ENCODE results near the gene UBE2J2.

UBE2J2 gene

GRCh38 chr1:1211541-1212441 lies 61.9 kb downstream of the UBE2J2 start:
- DNase-seq (ENCODE audit: low read depth), result no peak

- DNase-seq (ENCODE audit: low read depth), result no peak
These were observed 62.7 kb downstream of the UBE2J2 start for GRCh38 chr1:1210726-1211540.

GRCh38 chr1:1208713-1209433 lies 64.8 kb downstream of the UBE2J2 start:
- no peak for DNase-seq (ENCODE audit: low read depth)

- no peak for DNase-seq (ENCODE audit: low read depth)
These were observed 66.1 kb downstream of the UBE2J2 start for GRCh38 chr1:1207571-1207892.

- no peak for DNase-seq (ENCODE audit: low read depth)
These were observed 66.6 kb downstream of the UBE2J2 start for GRCh38 chr1:1206966-1207531.

GRCh38 chr1:1206376-1206965 lies 67.2 kb downstream of the UBE2J2 start, which contains the start of gene TNFRSF18:
Gene TNFRSF18 (minus strand): TSS chr1:1206592. CDS start chr1:1206571, 21 bp downstream.
- DNase-seq (ENCODE audit: low read depth), result no peak

- DNase-seq (ENCODE audit: low read depth), result no peak
These were observed 67.8 kb downstream of the UBE2J2 start for GRCh38 chr1:1205769-1206375.

GRCh38 chr1:1204998-1205768 lies 68.5 kb downstream of the UBE2J2 start:
- DNase-seq (ENCODE audit: low read depth), result no peak

- DNase-seq (ENCODE audit: low read depth), result no peak
These were observed 69.2 kb downstream of the UBE2J2 start for GRCh38 chr1:1204425-1204920.

Measured in GM04503 (cell line).